Kidney epithelial cell (primary cell): ENCODE results near the gene SRRM2. TPM values are rescaled to one million over a fixed set of nuclear protein-coding genes. Genes with fewer than 3 reads are reported as not detected.

Source experiments
- DNase-seq: peaks from one replicate; pipeline ENCODE4 v3.0.0-alpha.2; 2010; ENCODE audit warnings: low read depth
- H3K27me3 ChIP-seq: 2 replicates; pipeline ENCODE4 v1.6.0; 2011; ENCODE audit warnings: low read length; ENCODE audit not compliant: control insufficient read depth, insufficient read depth
- H3K36me3 ChIP-seq: 2 replicates; pipeline ENCODE4 v1.5.1; 2011; ENCODE audit warnings: low read length; ENCODE audit not compliant: control insufficient read depth, insufficient read depth
- H3K4me3 ChIP-seq: 2 replicates; pipeline ENCODE4 v1.5.1; 2011; ENCODE audit warnings: low read depth, mild to moderate bottlenecking, control low read depth, low read length
- total RNA-seq: library from RNA; depleted of rRNA; stranded (reverse); fragments of >200 nt; gene quantifications from 2 replicates; pipeline ENCODE4 v1.2.3, GENCODE V29; 2015
- TF ChIP-seq, protein P1 (sequence below): IDR thresholded peaks from 2 replicates; pipeline ENCODE4 v1.5.1; 2011; ENCODE audit warnings: mild to moderate bottlenecking, moderate library complexity, low read length, control low read depth, inconsistent platforms; ENCODE audit not compliant: insufficient read depth, poor library complexity, severe bottlenecking

The SRRM2 gene
- total RNA-seq, 1 donor from 2014 or later = 82.6 TPM

- Histone ChIP-seq H3K27me3 (peaks cover 7% of the 10 kb centered on the region), H3K4me3 (no peak overlapping the region), H3K36me3 (no peaks in the 10 kb centered on the region)
- TF ChIP-seq, protein P1, sequence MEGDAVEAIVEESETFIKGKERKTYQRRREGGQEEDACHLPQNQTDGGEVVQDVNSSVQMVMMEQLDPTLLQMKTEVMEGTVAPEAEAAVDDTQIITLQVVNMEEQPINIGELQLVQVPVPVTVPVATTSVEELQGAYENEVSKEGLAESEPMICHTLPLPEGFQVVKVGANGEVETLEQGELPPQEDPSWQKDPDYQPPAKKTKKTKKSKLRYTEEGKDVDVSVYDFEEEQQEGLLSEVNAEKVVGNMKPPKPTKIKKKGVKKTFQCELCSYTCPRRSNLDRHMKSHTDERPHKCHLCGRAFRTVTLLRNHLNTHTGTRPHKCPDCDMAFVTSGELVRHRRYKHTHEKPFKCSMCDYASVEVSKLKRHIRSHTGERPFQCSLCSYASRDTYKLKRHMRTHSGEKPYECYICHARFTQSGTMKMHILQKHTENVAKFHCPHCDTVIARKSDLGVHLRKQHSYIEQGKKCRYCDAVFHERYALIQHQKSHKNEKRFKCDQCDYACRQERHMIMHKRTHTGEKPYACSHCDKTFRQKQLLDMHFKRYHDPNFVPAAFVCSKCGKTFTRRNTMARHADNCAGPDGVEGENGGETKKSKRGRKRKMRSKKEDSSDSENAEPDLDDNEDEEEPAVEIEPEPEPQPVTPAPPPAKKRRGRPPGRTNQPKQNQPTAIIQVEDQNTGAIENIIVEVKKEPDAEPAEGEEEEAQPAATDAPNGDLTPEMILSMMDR = no peak
- no peak for DNase-seq
These were observed 53.8 kb downstream of the SRRM2 start for GRCh38 chr16:2806286-2806685.

DNA sequence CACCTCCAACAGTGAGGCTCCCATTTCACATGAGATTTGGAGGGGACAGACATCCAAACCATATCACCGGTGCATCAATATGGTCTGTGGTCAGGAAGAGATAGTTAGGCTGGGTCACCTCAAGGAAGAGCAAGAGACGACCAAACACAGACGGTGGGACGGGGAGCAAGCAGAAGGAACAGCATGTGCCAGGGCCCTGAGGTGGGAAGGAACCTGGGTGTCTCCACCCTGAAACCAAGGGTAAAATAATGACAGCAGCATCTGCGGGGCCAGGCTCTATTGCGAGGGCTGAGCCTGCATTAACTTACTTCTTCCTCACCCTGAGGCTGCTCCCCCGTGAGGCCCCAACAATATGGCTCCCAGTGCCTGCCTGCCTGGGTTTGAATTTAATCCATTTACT, 55.7 kb downstream of the SRRM2 start:
- H3K4me3 ChIP-seq = no peak overlapping the region
- H3K36me3 ChIP-seq = no peaks in the 10 kb centered on the region
- TF ChIP-seq, protein P1 = no peak
- no peak for DNase-seq
- H3K27me3 ChIP-seq = peaks cover 11% of the 10 kb centered on the region

- TF ChIP-seq, protein P1 = no peak
- Histone ChIP-seq H3K27me3 (peaks cover 11% of the 10 kb centered on the region), H3K4me3 (no peak overlapping the region), H3K36me3 (no peaks in the 10 kb centered on the region)
- no peak for DNase-seq
These were observed 56.8 kb downstream of the SRRM2 start for GRCh38 chr16:2809149-2809760.

DNA sequence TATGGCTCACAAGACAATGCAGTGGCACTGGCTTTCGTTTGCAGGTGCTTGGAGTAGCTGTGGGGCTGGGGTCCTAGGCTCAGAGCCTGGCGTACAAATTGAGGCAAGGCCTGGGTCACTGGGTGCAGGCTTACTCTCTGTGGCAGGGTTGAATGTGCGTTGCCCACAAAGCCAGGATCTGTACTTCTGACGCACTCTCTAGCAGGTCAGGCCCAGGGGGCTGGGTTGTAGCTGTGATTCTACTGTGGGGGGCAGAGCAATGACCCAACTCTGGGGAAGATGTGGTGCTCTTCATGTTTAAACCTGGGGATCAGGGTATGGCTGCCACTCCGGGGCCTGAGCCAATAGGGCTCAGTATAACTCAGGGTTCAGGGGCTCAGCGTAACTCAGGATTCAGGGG, 58.2 kb downstream of the SRRM2 start:
- no peak for DNase-seq
- H3K27me3 ChIP-seq = peaks cover 11% of the 10 kb centered on the region
- H3K36me3 ChIP-seq = no peaks in the 10 kb centered on the region
- no peak overlapping the region for H3K4me3 ChIP-seq
- TF ChIP-seq, protein P1 = no peak

GRCh38 chr16:2811703-2812471, 59.4 kb downstream of the SRRM2 start:
- H3K36me3 ChIP-seq = no peaks in the 10 kb centered on the region
- no peak overlapping the region for H3K4me3 ChIP-seq
- peaks cover 7% of the 10 kb centered on the region for H3K27me3 ChIP-seq
- TF ChIP-seq, protein P1 = no peak
- DNase-seq = no peak
